GM12878 (cell line): ENCODE data around the gene DUOX1. TPM values are rescaled to one million over a fixed set of nuclear protein-coding genes. Genes with fewer than 3 reads are reported as not detected.

Experiments used
- ATAC-seq: fragments of 200-7000 bp; cut with Tn5 transposase; 3 replicates; pipeline ENCODE4 v1.9.1; 2020; ENCODE audit warnings: mild to moderate bottlenecking, moderate library complexity
- BruUV-seq: library from RNA; stranded (reverse); fragments of 400-500 nt; replicated peaks from 2 replicates; lab custom pipeline; 2021; lab: Mats Ljungman, UMichigan
- CTCF ChIA-PET: fragments of 300-600 bp; sonication (Branson Sonifier 250); formaldehyde crosslinking; extraction: SDS; loops from one replicate; lab custom pipeline; 2021; ENCODE audit warnings: inconsistent platforms; lab: Yijun Ruan, JAX
- POLR2A ChIA-PET: fragments of 350-600 bp; formaldehyde crosslinking; extraction: SDS; loops from one replicate; lab custom pipeline; 2021; ENCODE audit warnings: inconsistent platforms; lab: Charles Lee
- RAD21 ChIA-PET: fragments of 300-600 bp; sonication (Branson Sonifier 250); formaldehyde crosslinking; loops from one replicate; lab custom pipeline; 2023; ENCODE audit warnings: antibody characterized with exemption; ENCODE audit not compliant: unreplicated experiment; lab: Charles Lee
- SMC1A ChIA-PET: fragments of 300-600 bp; sonication (Branson Sonifier 250); formaldehyde crosslinking; loops from one replicate; lab custom pipeline; 2023; ENCODE audit not compliant: unreplicated experiment, uncharacterized antibody; lab: Charles Lee
- DNase-seq: peaks from one replicate; pipeline ENCODE4 v3.0.0-alpha.2; 2011; ENCODE audit warnings: low read depth, low spot score
- FAIRE-seq: peaks from 3 replicates; lab custom pipeline; 2011; peaks lifted over from hg19 to GRCh38; lab: Jason Lieb, UNC
- H2AFZ ChIP-seq: 2 replicates; pipeline ENCODE4 v1.6.0; 2011; ENCODE audit warnings: low read depth, low read length, control low read depth; ENCODE audit not compliant: control insufficient read depth
- H3K27ac ChIP-seq: 2 replicates; pipeline ENCODE4 v1.5.1; 2011; ENCODE audit warnings: control low read depth; ENCODE audit not compliant: control insufficient read depth, insufficient read depth
- H3K27me3 ChIP-seq, 2 experiments: replicated peaks in 1 of 2; 2 replicates each; pipeline versions ENCODE4 v1.6.0 to v1.6.1; 2011; ENCODE audit warnings: low read length in 1 of 2; ENCODE audit not compliant: control insufficient read depth in 2 of 2, insufficient read depth in 2 of 2
- H3K36me3 ChIP-seq, 2 experiments: 2 replicates each; pipeline ENCODE4 v1.5.1; 2011; ENCODE audit warnings: low read length in 1 of 2; ENCODE audit not compliant: control insufficient read depth in 2 of 2, insufficient read depth in 2 of 2
- H3K4me1 ChIP-seq: 2 replicates; pipeline ENCODE4 v1.6.1; 2011; ENCODE audit warnings: mild to moderate bottlenecking, low read length, moderate library complexity, mixed read lengths; ENCODE audit not compliant: control insufficient read depth, insufficient read depth
- H3K4me2 ChIP-seq: 2 replicates; pipeline ENCODE4 v1.6.0; 2011; ENCODE audit warnings: control low read depth; ENCODE audit not compliant: control insufficient read depth, insufficient read depth
- H3K4me3 ChIP-seq: fragments of 200-600 bp; sonication (generic); 2 replicates; pipeline ENCODE4 v1.5.1; 2016
- H3K79me2 ChIP-seq: 2 replicates; pipeline ENCODE4 v1.6.0; 2011; ENCODE audit warnings: low read length; ENCODE audit not compliant: control insufficient read depth, insufficient read depth
- H3K9ac ChIP-seq: 2 replicates; pipeline ENCODE4 v1.8.0; 2011; ENCODE audit warnings: low read length, control low read depth, mixed read lengths; ENCODE audit not compliant: control insufficient read depth, insufficient read depth
- H3K9me3 ChIP-seq: replicated peaks from 3 replicates; pipeline ENCODE4 v1.5.1; 2011; ENCODE audit warnings: mild to moderate bottlenecking, low read length; ENCODE audit not compliant: control insufficient read depth, insufficient read depth
- H4K20me1 ChIP-seq: 2 replicates; pipeline ENCODE4 v1.6.0; 2011; ENCODE audit not compliant: control insufficient read depth, insufficient read depth
- ASH2L ChIP-seq: fragments of 300-600, 200-600 bp; sonication (generic); IDR thresholded peaks from 2 replicates; pipeline ENCODE4 v1.6.1; 2017; ENCODE audit warnings: low read depth, mild to moderate bottlenecking, borderline replicate concordance
- BACH1 ChIP-seq: fragments of 450-650 bp; IDR thresholded peaks from 2 replicates; pipeline ENCODE4 v1.6.1; 2017; ENCODE audit warnings: mild to moderate bottlenecking, borderline replicate concordance
- CHD2 ChIP-seq: IDR thresholded peaks from 2 replicates; pipeline ENCODE4 v1.6.1; 2011; ENCODE audit warnings: low read depth, low read length, improper control_type of control experiment, borderline replicate concordance
- NFIC ChIP-seq: IDR thresholded peaks from 2 replicates; pipeline ENCODE4 v1.6.1; 2012; ENCODE audit warnings: low read depth, mild to moderate bottlenecking, inconsistent platforms, low read length, moderate library complexity
- PAX5 ChIP-seq: IDR thresholded peaks from 2 replicates; pipeline ENCODE4 v1.6.1; 2011; ENCODE audit warnings: low read depth, low read length, borderline replicate concordance
- POU2F2 ChIP-seq: IDR thresholded peaks from 3 replicates; pipeline ENCODE4 v1.6.1; 2011; ENCODE audit warnings: low read depth, mild to moderate bottlenecking, low read length, borderline replicate concordance
- RUNX3 ChIP-seq: IDR thresholded peaks from 2 replicates; pipeline ENCODE4 v1.6.1; 2012; ENCODE audit warnings: low read length, inconsistent platforms
- STAT3 ChIP-seq: IDR thresholded peaks from 2 replicates; pipeline ENCODE4 v1.6.1; 2011; ENCODE audit warnings: low read depth, low read length, improper control_type of control experiment
- TCF12 ChIP-seq: IDR thresholded peaks from 2 replicates; pipeline ENCODE4 v1.6.1; 2011; ENCODE audit warnings: low read depth, mild to moderate bottlenecking, low read length
- ZNF207 ChIP-seq: fragments of 450-650 bp; IDR thresholded peaks from 2 replicates; pipeline ENCODE4 v1.6.1; 2014; ENCODE audit warnings: antibody characterized with exemption, mild to moderate bottlenecking, borderline replicate concordance
- WGBS: methylation state at CpG from one replicate; pipeline ENCODE4 v1.1.6; 2016; ENCODE audit warnings: low lambda C conversion rate; ENCODE audit not compliant: insufficient replicate concordance, insufficient coverage; ENCODE audit errors: missing lambda C conversion rate; 5-methylcytosine and 5-hydroxymethylcytosine counted together
- in situ Hi-C: fragments of 300-500 bp; cut with MboI; formaldehyde crosslinking; loops from 9 replicates; pipeline ENCODE4 v1.14.3; 2018; ENCODE audit warnings: mixed read lengths
- intact Hi-C: fragments of 100-400 bp; cut with micrococcal nuclease; formaldehyde crosslinking; loops from one replicate; pipeline ENCODE4 v1.14.2; 2022; ENCODE audit not compliant: unreplicated experiment
- polyA plus RNA-seq, 11 experiments: library from polyadenylated mRNA; depleted of rRNA in 4 of 11; unstranded in 6 of 11; stranded (reverse) in 5 of 11; fragments of >200 nt; fragmentation: Nextera tagmentation in 4 of 11; fragmentation: Illumina TruSeq in 1 of 11; extraction: Ambion mirVana in 4 of 11; extraction: Trizol in 1 of 11; gene quantifications; 1 replicate in 1 of 11; 2 replicates in 10 of 11; pipeline versions ENCODE4 v1.2.1 to v1.2.3, GENCODE V29; 2011 to 2016; ENCODE audit warnings: inconsistent platforms in 2 of 11, missing spikeins in 2 of 11, low read depth in 1 of 11
- total RNA-seq, 4 experiments: library from RNA; depleted of rRNA in 3 of 4; stranded (reverse); fragments of >200 nt in 3 of 4; fragmentation: Illumina TruSeq in 1 of 4; extraction: Trizol in 1 of 4; gene quantifications; 2 replicates each; pipeline versions ENCODE4 v1.2.1 to v1.2.3, GENCODE V29; 2013 to 2021
- TF ChIP-seq, protein P1 (sequence below): IDR thresholded peaks from 2 replicates; pipeline ENCODE4 v1.6.1; 2012; ENCODE audit warnings: low read depth, low read length, improper control_type of control experiment
- TF ChIP-seq, protein P2 (sequence below): IDR thresholded peaks from 2 replicates; pipeline ENCODE4 v1.6.1; 2012; ENCODE audit warnings: mild to moderate bottlenecking, low read depth, low read length
- TF ChIP-seq, protein P3 (sequence below): IDR thresholded peaks from 2 replicates; pipeline ENCODE4 v1.6.1; 2011; ENCODE audit warnings: borderline replicate concordance, low read depth, mild to moderate bottlenecking, moderate library complexity, low read length; ENCODE audit not compliant: insufficient read depth, poor library complexity, severe bottlenecking
- TF ChIP-seq, protein P4 (sequence below): fragments of 450-650 bp; IDR thresholded peaks from 2 replicates; pipeline ENCODE4 v1.6.1; 2016; ENCODE audit warnings: mild to moderate bottlenecking
- TF ChIP-seq, protein P5 (sequence below): fragments of 450-650 bp; IDR thresholded peaks from 2 replicates; pipeline ENCODE4 v1.6.1; 2017; ENCODE audit warnings: low read depth, mild to moderate bottlenecking, moderate library complexity

Gene DUOX1
- total and polyA plus RNA-seq, 10 of the 15 experiments (the other 5 are each of a cell fraction or from before 2014, with no cell fraction given), result 0.02 to 2.1 (median 0.26) TPM; not detected in 3

DNA sequence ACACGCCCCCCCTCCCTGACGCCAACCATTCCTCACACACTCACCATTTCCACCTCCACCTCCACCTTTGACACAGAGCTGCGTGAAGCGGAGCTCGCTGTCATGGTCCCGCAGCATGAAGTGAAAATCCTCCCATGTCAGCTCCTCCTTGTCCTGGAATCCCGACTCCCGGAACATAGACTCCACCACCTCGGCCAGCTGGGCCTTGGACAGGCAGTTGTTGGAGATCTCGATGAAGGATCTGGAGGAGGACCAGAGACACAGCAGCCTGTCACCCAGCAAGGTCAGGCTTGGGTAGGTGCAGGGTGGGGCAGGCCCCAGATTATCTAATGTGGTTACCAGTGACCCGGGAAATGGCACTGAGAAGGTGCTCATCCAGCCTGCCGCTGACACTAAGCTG lies 28.0 kb upstream of the DUOX1 start (continued):
- TF ChIP-seq, protein P1, sequence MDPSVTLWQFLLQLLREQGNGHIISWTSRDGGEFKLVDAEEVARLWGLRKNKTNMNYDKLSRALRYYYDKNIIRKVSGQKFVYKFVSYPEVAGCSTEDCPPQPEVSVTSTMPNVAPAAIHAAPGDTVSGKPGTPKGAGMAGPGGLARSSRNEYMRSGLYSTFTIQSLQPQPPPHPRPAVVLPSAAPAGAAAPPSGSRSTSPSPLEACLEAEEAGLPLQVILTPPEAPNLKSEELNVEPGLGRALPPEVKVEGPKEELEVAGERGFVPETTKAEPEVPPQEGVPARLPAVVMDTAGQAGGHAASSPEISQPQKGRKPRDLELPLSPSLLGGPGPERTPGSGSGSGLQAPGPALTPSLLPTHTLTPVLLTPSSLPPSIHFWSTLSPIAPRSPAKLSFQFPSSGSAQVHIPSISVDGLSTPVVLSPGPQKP, result no peak
- TF ChIP-seq PAX5, result no peak
- no peak for TF ChIP-seq NFIC
- TF ChIP-seq ZNF207, result no peak
- TF ChIP-seq POU2F2, result no peak
- TF ChIP-seq, protein P2, sequence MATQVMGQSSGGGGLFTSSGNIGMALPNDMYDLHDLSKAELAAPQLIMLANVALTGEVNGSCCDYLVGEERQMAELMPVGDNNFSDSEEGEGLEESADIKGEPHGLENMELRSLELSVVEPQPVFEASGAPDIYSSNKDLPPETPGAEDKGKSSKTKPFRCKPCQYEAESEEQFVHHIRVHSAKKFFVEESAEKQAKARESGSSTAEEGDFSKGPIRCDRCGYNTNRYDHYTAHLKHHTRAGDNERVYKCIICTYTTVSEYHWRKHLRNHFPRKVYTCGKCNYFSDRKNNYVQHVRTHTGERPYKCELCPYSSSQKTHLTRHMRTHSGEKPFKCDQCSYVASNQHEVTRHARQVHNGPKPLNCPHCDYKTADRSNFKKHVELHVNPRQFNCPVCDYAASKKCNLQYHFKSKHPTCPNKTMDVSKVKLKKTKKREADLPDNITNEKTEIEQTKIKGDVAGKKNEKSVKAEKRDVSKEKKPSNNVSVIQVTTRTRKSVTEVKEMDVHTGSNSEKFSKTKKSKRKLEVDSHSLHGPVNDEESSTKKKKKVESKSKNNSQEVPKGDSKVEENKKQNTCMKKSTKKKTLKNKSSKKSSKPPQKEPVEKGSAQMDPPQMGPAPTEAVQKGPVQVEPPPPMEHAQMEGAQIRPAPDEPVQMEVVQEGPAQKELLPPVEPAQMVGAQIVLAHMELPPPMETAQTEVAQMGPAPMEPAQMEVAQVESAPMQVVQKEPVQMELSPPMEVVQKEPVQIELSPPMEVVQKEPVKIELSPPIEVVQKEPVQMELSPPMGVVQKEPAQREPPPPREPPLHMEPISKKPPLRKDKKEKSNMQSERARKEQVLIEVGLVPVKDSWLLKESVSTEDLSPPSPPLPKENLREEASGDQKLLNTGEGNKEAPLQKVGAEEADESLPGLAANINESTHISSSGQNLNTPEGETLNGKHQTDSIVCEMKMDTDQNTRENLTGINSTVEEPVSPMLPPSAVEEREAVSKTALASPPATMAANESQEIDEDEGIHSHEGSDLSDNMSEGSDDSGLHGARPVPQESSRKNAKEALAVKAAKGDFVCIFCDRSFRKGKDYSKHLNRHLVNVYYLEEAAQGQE, result no peak
- no peak for TF ChIP-seq RUNX3

DNA sequence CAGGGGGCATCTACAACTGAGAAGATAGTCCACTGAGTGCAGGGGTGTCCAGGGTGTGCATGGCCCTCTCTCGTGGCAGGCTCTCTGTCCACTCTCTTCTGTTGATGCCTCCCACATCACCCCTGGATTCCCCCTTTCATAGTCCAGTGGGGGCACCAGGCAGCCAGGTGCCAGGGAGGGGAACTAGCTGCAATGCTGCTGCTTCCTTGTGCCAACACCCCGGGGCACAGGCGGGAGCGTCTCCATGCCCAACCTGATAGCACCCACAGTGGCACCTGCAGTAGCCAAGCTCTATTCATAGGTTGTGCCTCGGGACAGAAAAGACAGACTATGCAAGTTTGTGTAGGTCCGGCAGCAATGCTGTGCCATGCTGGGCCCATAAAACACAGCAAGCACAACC lies 27.6 kb upstream of the DUOX1 start:
- no peaks in the 10 kb centered on the region for H3K79me2 ChIP-seq
- WGBS, result 57% methylated on average over 6 of the region's 6 CpGs
- H3K27me3 ChIP-seq, result no peaks in the 10 kb centered on the region; a peak in 2 of 4 replicates
- H3K27ac ChIP-seq, result no peak overlapping the region
- CTCF ChIA-PET, result no interaction called here
- no peaks in the 10 kb centered on the region; the same call in 1 of the 2 replicates for H4K20me1 ChIP-seq
- H3K9ac ChIP-seq, result no peak overlapping the region
- ATAC-seq (no peak), DNase-seq (no peak), FAIRE-seq (no peak)
- in situ Hi-C loops (no loop called here), intact Hi-C loops (no loop called here)
- POLR2A ChIA-PET, result no interaction called here
- no peak overlapping the region for H3K4me2 ChIP-seq
- H3K4me3 ChIP-seq, result no peak overlapping the region
- SMC1A ChIA-PET, result no interaction called here
- RAD21 ChIA-PET, result no interaction called here
- H3K4me1 ChIP-seq, result no peaks in the 10 kb centered on the region
- BruUV-seq, result no TSS peak
- no peaks in the 10 kb centered on the region for H3K9me3 ChIP-seq
- no peak overlapping the region for H2AFZ ChIP-seq
- H3K36me3 ChIP-seq, result no peaks in the 10 kb centered on the region
- no peak for TF ChIP-seq ASH2L
- TF ChIP-seq, protein P3, sequence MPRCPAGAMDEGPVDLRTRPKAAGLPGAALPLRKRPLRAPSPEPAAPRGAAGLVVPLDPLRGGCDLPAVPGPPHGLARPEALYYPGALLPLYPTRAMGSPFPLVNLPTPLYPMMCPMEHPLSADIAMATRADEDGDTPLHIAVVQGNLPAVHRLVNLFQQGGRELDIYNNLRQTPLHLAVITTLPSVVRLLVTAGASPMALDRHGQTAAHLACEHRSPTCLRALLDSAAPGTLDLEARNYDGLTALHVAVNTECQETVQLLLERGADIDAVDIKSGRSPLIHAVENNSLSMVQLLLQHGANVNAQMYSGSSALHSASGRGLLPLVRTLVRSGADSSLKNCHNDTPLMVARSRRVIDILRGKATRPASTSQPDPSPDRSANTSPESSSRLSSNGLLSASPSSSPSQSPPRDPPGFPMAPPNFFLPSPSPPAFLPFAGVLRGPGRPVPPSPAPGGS, result no peak
- TF ChIP-seq TCF12, result no peak
- TF ChIP-seq, protein P4, sequence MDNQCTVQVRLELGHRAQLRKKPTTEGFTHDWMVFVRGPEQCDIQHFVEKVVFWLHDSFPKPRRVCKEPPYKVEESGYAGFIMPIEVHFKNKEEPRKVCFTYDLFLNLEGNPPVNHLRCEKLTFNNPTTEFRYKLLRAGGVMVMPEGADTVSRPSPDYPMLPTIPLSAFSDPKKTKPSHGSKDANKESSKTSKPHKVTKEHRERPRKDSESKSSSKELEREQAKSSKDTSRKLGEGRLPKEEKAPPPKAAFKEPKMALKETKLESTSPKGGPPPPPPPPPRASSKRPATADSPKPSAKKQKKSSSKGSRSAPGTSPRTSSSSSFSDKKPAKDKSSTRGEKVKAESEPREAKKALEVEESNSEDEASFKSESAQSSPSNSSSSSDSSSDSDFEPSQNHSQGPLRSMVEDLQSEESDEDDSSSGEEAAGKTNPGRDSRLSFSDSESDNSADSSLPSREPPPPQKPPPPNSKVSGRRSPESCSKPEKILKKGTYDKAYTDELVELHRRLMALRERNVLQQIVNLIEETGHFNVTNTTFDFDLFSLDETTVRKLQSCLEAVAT, result no peak
- no peak for TF ChIP-seq STAT3
- TF ChIP-seq CHD2, result no peak
- no peak for TF ChIP-seq BACH1
- TF ChIP-seq, protein P5, sequence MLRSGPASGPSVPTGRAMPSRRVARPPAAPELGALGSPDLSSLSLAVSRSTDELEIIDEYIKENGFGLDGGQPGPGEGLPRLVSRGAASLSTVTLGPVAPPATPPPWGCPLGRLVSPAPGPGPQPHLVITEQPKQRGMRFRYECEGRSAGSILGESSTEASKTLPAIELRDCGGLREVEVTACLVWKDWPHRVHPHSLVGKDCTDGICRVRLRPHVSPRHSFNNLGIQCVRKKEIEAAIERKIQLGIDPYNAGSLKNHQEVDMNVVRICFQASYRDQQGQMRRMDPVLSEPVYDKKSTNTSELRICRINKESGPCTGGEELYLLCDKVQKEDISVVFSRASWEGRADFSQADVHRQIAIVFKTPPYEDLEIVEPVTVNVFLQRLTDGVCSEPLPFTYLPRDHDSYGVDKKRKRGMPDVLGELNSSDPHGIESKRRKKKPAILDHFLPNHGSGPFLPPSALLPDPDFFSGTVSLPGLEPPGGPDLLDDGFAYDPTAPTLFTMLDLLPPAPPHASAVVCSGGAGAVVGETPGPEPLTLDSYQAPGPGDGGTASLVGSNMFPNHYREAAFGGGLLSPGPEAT, result no peak
